T-helper 2 cell treated with Interferon-gamma antibody and Interleukin-4, amounts not matched to agents 100 ng/mL and 5 ng/mL, for 36 hours (primary cell): ENCODE data around the gene TBC1D5. TPM values are rescaled to one million over a fixed set of nuclear protein-coding genes. Genes with fewer than 3 reads are reported as not detected.
"Not testable (repeated sequence)": the region's sequence is repeated elsewhere in the genome, so short reads cannot be mapped to it uniquely, and the experiment has no call there.

Source experiments
- intact Hi-C: fragments of 100-400 bp; cut with micrococcal nuclease; formaldehyde crosslinking; loops from one replicate; pipeline ENCODE4 v1.15.1; 2023
- total RNA-seq: library from RNA; stranded (reverse); gene quantifications from 2 replicates; pipeline ENCODE4 v1.2.3, GENCODE V29; 2022

The TBC1D5 gene
- total RNA-seq, 1 donor from 2014 or later: 51.6 TPM

- intact Hi-C loops: no loop called here
These were observed 597.8 kb downstream of the TBC1D5 start for GRCh38 chr3:17144665-17144993.

DNA sequence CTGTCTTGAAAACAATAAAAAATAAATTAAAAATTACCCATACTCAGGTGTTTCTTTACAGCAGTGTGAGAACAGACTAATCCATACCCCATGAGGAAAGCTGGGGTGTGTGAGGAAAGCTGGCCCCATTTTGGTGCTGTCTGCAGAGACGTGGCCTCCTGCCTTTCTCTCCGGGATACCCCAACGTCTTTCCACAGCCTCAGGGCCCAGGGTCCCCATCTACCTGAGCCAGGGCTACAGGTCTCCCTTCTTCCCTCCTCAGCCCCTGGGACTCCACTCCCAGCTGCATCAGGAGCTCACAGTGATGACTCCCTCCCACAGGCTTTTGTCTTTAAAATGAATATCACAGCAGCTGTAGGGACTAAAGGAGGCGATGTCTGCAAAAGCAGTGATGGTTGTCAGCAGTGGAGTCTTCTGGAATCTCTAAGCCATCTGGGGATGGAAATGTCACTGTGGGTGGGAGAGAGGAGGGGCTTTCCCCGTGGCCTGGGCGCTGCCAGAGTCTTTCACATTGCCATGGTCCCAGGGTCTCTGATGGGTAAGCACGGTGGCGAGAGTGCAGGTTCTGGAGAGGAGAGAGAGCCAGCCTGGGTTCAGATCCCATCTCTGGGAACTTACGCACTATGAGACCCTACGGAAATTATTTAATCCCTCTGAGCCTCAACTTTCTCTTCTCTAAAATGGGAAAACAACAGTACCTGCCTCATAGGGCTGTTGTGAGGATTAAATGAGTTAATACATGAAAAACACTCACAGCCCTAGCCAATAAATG is 598.4 kb downstream of the TBC1D5 start:
- intact Hi-C loops: no loop called here

- intact Hi-C loops: no loop called here
These were observed 599.9 kb downstream of the TBC1D5 start for GRCh38 chr3:17142516-17142915.

DNA sequence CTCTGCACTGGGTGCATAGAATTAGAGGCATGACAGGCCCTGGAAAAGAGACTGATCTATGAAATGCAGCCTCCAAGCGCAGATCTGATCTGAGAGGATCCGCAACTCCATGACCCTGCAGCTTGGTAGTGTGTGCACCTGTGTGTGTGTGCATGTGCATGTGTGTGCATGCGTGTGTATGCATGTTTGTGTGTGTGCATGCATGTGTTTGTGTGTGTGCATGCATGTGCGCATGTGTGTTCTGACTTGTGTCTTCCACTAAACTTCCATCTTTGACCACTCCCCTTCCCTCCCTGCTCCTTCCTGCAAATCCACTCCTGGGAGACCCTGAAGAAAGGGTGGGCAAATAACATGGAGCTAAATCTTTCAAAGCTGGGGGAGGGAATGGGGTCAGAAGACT is 600.7 kb downstream of the TBC1D5 start:
- intact Hi-C loops: no loop called here

DNA sequence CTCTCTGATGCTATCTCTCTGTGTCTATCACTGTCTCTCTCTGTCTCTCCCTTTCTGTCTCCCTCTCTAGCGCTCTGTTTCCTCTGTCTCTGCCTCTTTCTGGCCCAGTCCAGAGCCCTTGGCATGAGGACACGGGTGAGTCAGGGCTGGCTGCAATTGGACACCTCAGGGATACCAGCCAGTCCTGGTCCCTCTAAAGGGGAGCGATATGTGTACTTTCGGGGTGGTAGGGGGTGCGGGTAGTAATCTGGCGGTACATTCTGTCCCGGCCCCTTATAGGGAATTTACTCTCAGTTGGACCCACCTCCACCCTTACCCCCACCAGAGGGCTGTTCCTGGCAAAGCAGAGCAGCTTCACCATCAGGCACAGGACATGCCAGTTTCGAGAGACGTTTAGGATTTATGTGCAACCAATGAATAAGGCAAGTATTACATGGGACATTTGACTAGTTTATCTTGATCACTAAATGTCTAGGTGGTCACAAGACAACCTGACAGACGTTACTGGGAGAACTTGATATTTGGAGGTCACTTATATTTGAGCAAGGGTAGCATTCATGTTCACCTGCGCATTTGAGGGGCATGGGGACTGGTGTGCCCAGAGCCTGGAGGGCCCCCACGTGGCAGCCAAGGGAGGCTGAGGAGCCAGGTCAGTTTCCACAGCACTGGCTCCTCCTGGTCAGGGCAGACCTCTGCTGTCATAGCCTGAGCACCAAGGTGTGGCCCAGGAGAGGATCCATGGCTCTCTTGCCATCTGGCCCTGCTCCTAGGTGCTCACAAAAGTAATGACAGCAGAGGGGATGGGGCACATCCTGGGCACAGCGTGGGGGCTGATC is 601.5 kb downstream of the TBC1D5 start:
- intact Hi-C loops: no loop called here

GRCh38 chr3:17138246-17139039 is 604.0 kb downstream of the TBC1D5 start:
- intact Hi-C loops: no loop called here

- intact Hi-C loops: no loop called here
These were observed 605.1 kb downstream of the TBC1D5 start for GRCh38 chr3:17137321-17137826.

GRCh38 chr3:17136136-17136721 is 606.2 kb downstream of the TBC1D5 start:
- intact Hi-C loops: no loop called here

DNA sequence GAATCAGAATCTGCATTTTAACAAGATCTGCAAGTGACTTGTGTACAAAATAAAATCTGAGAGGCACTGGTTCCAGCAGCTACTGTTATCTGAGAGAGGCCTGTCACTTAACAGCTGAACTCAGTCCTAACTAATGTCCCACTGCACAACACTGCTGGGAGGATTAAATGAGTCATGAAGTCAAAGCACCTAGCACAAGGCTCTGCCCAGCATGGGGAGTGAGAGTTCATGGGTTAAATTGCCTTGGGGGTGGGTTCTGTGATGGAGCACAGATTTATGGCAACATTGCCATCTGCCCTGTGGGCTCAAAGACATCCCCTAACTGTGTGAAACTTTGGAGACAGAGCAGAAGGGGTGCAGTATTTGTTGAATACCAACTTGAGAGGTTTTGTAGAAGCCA is 606.7 kb downstream of the TBC1D5 start:
- intact Hi-C loops: no loop called here

GRCh38 chr3:17133632-17134545 is 608.5 kb downstream of the TBC1D5 start:
- intact Hi-C loops: no loop called here

DNA sequence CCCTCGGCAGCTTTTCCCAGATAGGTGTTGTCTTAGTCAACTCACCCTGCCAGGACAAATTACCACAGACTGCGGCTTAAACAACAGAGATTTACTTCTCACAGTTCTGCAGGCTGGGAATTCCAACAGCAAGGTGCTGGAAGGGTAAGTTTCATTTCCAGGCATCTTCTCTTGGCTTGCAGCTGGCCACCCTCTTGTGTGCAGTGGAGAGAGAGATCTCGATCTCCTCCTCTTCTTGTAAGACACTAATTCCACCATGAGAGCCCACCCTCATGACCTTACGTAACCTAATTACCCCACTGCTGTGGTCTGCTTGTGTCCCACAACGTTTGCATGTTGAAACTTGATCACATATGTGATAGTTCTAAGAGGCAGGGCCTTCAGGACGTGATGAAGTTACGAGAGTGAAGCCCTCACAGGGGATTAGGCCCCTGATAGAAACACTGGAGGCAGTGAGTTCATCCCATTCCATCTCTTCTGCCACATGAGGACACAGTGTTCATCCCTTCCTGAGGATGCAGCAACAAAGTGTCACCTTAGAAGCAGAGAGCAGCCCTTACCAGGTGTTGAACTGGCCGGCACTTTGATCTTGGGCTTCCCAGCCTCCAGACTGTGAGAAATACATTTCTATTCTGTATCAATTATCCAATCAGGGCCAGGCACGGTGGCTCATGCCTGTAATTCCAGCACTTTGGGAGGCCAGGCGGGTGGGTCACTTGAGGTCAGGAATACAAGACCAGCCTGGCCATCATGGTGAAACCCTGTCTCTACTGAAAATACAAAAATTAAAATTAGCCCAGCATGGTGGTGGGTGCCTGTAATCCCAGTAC is 609.9 kb downstream of the TBC1D5 start:
- intact Hi-C loops: no loop called here

- intact Hi-C loops: no loop called here
These were observed 611.5 kb downstream of the TBC1D5 start for GRCh38 chr3:17130956-17131355.

DNA sequence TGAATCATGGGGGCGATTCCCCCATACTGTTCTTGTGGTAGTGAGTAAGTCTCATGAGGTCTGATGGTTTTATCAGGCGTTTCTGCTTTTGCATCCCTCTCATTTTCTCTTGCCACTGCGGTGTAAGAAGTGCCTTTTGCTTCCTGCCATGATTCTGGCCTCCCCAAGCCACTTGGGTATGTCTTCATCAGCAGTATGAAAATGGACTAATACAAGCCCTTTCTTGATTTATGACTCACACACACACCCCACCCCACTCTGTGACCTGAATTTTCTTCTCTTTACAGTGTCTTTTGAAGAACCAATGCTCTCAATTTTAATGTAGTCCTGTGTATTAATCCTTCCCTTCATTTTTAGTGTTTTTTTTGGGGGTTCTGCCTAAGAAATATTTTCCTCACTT is 612.9 kb downstream of the TBC1D5 start:
- intact Hi-C loops: no loop called here

DNA sequence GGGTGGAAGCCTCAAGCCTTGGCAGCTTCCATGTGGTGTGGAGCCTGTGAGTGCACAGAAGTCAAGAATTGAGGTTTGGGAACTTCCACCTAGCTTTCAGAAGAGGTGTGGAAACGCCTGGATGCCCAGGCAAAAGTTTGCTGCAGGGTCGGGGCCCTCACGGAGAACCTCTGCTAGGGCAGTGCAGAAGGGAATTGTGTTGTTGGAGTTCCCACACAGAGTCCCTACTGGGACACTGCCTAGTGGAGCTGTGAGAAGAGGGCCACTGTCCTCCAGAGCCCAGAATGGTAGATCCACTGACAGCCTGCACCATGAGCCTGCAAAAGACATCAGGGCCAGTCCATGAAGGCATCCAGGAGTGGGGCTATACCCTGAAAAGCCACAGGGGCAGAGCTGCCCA is 613.8 kb downstream of the TBC1D5 start:
- intact Hi-C loops: not testable (repeated sequence)

DNA sequence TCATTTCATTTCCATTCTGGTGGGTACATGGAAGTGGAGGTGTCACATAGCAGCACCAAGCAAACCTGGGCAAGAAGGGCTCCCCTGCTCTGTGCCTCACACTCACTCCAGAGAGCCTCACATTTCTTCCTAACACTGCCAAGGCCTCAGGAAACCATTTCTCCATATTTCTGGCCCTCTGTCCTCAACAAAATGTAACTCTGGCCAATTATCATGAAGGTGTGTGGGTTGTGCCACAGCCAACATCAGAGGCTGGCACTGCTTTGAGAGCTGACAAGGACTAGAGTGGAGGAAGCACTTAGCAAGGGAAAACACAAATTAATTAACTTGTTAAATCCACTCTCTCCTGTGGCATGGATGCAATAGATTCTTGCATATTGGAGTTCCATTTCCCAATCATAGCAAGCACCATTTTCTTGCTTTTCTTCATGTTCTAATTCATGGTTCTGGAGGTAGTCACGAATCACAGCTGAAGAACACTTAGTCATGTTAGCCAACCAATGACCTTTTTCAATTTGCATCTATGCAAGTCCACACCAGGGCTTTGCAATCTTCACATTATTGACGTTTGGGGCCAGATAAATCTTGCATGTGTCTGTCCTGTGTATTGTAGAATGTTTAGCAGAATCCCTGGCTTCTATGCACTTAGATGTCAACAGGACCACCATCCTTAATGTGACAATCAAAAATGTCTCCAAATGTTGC is 616.5 kb downstream of the TBC1D5 start:
- intact Hi-C loops: no loop called here

GRCh38 chr3:17122758-17123157 is 619.7 kb downstream of the TBC1D5 start:
- intact Hi-C loops: no loop called here

DNA sequence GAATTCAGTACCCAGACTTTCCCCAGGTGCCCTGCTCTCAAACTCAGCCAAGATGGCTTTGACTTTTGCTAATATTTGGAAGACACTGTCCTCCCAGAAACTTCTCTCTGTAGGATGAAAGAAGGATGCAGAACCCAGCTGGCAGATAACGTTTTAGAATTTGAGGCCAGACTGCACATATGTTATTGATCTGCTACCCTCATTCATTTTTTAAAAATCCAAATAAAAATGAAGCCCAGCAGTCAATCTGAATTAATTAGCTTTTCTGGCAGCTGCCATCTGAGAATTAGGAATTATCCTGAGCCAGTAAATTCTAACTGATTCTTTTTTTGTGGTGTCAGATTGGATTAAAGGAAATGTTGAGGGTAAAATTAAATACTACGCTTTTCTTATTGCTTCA is 621.1 kb downstream of the TBC1D5 start:
- intact Hi-C loops: no loop called here

DNA sequence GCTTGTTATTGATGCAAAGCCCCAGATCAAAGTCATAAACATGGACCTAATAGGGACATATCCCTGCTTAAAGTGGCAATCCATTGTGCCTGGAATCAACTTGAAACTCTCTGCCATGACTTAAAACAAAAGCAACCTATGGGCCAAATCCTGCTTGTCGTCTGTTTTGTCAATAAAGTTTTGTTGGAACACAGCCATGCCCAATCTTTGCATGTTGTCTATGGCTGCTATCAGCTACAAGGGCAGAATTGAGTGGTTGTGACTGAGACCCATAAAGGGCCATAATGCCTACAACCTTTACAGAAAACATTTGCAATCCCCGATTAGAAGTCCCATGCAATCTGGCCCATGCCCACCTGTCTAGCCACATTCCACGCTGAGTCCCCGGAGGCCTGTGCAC is 622.3 kb downstream of the TBC1D5 start:
- intact Hi-C loops: no loop called here
